ENCODE data around the gene PCMTD2.

GRCh38 chr20:64229507-64230061, 26.0 kb upstream of the PCMTD2 start:
- TF ChIP-seq, protein P1, sequence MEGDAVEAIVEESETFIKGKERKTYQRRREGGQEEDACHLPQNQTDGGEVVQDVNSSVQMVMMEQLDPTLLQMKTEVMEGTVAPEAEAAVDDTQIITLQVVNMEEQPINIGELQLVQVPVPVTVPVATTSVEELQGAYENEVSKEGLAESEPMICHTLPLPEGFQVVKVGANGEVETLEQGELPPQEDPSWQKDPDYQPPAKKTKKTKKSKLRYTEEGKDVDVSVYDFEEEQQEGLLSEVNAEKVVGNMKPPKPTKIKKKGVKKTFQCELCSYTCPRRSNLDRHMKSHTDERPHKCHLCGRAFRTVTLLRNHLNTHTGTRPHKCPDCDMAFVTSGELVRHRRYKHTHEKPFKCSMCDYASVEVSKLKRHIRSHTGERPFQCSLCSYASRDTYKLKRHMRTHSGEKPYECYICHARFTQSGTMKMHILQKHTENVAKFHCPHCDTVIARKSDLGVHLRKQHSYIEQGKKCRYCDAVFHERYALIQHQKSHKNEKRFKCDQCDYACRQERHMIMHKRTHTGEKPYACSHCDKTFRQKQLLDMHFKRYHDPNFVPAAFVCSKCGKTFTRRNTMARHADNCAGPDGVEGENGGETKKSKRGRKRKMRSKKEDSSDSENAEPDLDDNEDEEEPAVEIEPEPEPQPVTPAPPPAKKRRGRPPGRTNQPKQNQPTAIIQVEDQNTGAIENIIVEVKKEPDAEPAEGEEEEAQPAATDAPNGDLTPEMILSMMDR (IDR thresholded peaks at IDR 0.05): no peak
- TF ChIP-seq EP300 (IDR thresholded peaks at IDR 0.05): no peak
- TF ChIP-seq POLR2A (IDR thresholded peaks at IDR 0.05): no peak
